HG03354 (cell line): Measurements from ENCODE around the gene IGFLR1.
A peak's percentile ranks its signal among the peaks of the same experiment; 100 is the strongest.
"Not testable (repeated sequence)": the region's sequence is repeated elsewhere in the genome, so short reads cannot be mapped to it uniquely, and the experiment has no call there.

ENCODE experiments used
- ATAC-seq: cut with Tn5 transposase; IDR thresholded peaks from one replicate; pipeline ENCODE4 v1.9.1; 2021; ENCODE audit warnings: mild to moderate bottlenecking; ENCODE audit not compliant: unreplicated experiment, poor library complexity, severe bottlenecking

IGFLR1 gene

GRCh38 chr19:35727956-35728706 is 14.1 kb downstream of the IGFLR1 start:
- no peak for ATAC-seq

- no peak for ATAC-seq
Observed at GRCh38 chr19:35727053-35727955, 14.9 kb downstream of the IGFLR1 start.

- ATAC-seq, result no peak
Observed at GRCh38 chr19:35725216-35725861, 16.9 kb downstream of the IGFLR1 start.

GRCh38 chr19:35724560-35724959 is 17.7 kb downstream of the IGFLR1 start:
- no peak for ATAC-seq

GRCh38 chr19:35724132-35724531 is 18.1 kb downstream of the IGFLR1 start:
- ATAC-seq, result not testable (repeated sequence)

GRCh38 chr19:35723671-35724070 is 18.6 kb downstream of the IGFLR1 start:
- no peak for ATAC-seq

GRCh38 chr19:35722897-35723296 is 19.4 kb downstream of the IGFLR1 start:
- no peak for ATAC-seq

- ATAC-seq, result no peak
Observed at GRCh38 chr19:35722461-35722860, 19.8 kb downstream of the IGFLR1 start.

GRCh38 chr19:35721374-35721773 is 20.9 kb downstream of the IGFLR1 start:
- ATAC-seq, result no peak

GRCh38 chr19:35720648-35721047 is 21.6 kb downstream of the IGFLR1 start:
- ATAC-seq, result no peak

GRCh38 chr19:35720163-35720524 is 22.1 kb downstream of the IGFLR1 start:
- no peak for ATAC-seq

- no peak for ATAC-seq
Observed at GRCh38 chr19:35719402-35720162, 22.7 kb downstream of the IGFLR1 start.

- ATAC-seq, result peak; percentile 7
Observed at GRCh38 chr19:35718345-35719041, 23.8 kb downstream of the IGFLR1 start.

GRCh38 chr19:35717665-35718344 is 24.4 kb downstream of the IGFLR1 start, which contains the start of gene KMT2B:
KMT2B (plus strand) TSS chr19:35718003; CDS start chr19:35718019, 16 bp downstream.
- no peak for ATAC-seq

- ATAC-seq, result peak; percentile 69
Observed at GRCh38 chr19:35716801-35717664, 25.2 kb downstream of the IGFLR1 start.

GRCh38 chr19:35715981-35716800 is 26.1 kb downstream of the IGFLR1 start:
- ATAC-seq, result no peak

- no peak for ATAC-seq
Observed at GRCh38 chr19:35715355-35715809, 26.9 kb downstream of the IGFLR1 start.
